Prostate gland (tissue), 2 donors: ENCODE data around the gene RBKS. TPM values are rescaled to one million over a fixed set of nuclear protein-coding genes. Genes with fewer than 3 reads are reported as not detected.
"Not testable (repeated sequence)": the region's sequence is repeated elsewhere in the genome, so short reads cannot be mapped to it uniquely, and the experiment has no call there.

ENCODE experiments used
- DNase-seq: peaks from one replicate; pipeline ENCODE4 v3.0.0-alpha.2; 2019; ENCODE audit warnings: low spot score
- H3K27ac ChIP-seq, 2 donors: fragments of 200-600 bp; sonication (generic); 2 replicates each; pipeline ENCODE4 v1.5.1; 2017 to 2019
- H3K27me3 ChIP-seq: fragments of 200-600 bp; sonication (generic); replicated peaks from 2 replicates; pipeline ENCODE4 v1.5.1; 2019; ENCODE audit not compliant: insufficient read depth
- H3K36me3 ChIP-seq, 2 donors: fragments of 200-600 bp; sonication (generic); 1 replicate in 1 of 2; 2 replicates in 1 of 2; pipeline versions ENCODE4 v1.5.1 to v1.8.1; 2017 to 2019
- H3K4me1 ChIP-seq: fragments of 200-600 bp; sonication (generic); replicated peaks from 2 replicates; pipeline ENCODE4 v1.5.1; 2019
- H3K4me3 ChIP-seq, 2 donors: fragments of 200-600 bp; sonication (generic); 2 replicates each; pipeline ENCODE4 v1.5.1; 2017 to 2019
- H3K9me3 ChIP-seq: fragments of 200-600 bp; sonication (generic); 2 replicates; pipeline ENCODE4 v1.5.1; 2017
- CTCF ChIP-seq, 4 experiments: fragments of 200-600 bp in 2 of 4; fragments of 450-650 bp in 2 of 4; sonication (generic) in 2 of 4; IDR thresholded peaks; 1 replicate in 3 of 4; 2 replicates in 1 of 4; pipeline ENCODE4 v1.5.1; 2016 to 2019; ENCODE audit warnings: antibody characterized with exemption in 4 of 4, mild to moderate bottlenecking in 2 of 4, moderate library complexity in 2 of 4
- POLR2A ChIP-seq: fragments of 450-650 bp; IDR thresholded peaks from one replicate; pipeline ENCODE4 v1.6.1; 2016; ENCODE audit warnings: antibody characterized with exemption, mild to moderate bottlenecking
- POLR2AphosphoS5 ChIP-seq: sonication (generic); formaldehyde crosslinking; IDR thresholded peaks from one replicate; pipeline ENCODE4 v1.6.1; 2017; ENCODE audit warnings: antibody characterized with exemption
- WGBS: methylation state at CpG from one replicate; pipeline ENCODE4 v1.1.5; 2018; 5-methylcytosine and 5-hydroxymethylcytosine counted together
- intact Hi-C: fragments of 100-400 bp; cut with DNase I; formaldehyde crosslinking; loops from one replicate; pipeline ENCODE4 v1.14.2; 2022
- total RNA-seq, 2 donors: library from RNA; depleted of rRNA; stranded (reverse); fragments of >200 nt; gene quantifications; one replicate each; pipeline ENCODE4 v1.1.0, GENCODE V29; 2016

Gene RBKS
- total RNA-seq, 2 donors from 2014 or later = 1.6 to 1.8 TPM

GRCh38 chr2:27869763-27870162, 20.4 kb downstream of the RBKS start:
- no peaks in the 10 kb centered on the region for H3K27me3 ChIP-seq
- 82% methylated on average over 6 of the region's 6 CpGs for WGBS
- H3K9me3 ChIP-seq = no peaks in the 10 kb centered on the region
- DNase-seq = no peak
- intact Hi-C loops = no loop called here
- H3K27ac ChIP-seq = no peak overlapping the region
- H3K36me3 ChIP-seq = no peaks in the 10 kb centered on the region
- H3K4me1 ChIP-seq = no peaks in the 10 kb centered on the region
- no peak overlapping the region for H3K4me3 ChIP-seq
- no peak for TF ChIP-seq CTCF (IDR thresholded peaks at IDR 0.05)
- no peak for TF ChIP-seq POLR2A
- no peak for TF ChIP-seq POLR2AphosphoS5

- Histone ChIP-seq H3K4me1 (no peaks in the 10 kb centered on the region), H3K9me3 (no peaks in the 10 kb centered on the region), H3K36me3 (no peaks in the 10 kb centered on the region), H3K4me3 (no peak overlapping the region), H3K27me3 (no peaks in the 10 kb centered on the region), H3K27ac (no peak overlapping the region)
- TF ChIP-seq POLR2A (no peak), CTCF (IDR thresholded peaks at IDR 0.05) (no peak), POLR2AphosphoS5 (no peak)
- DNase-seq = no peak
- intact Hi-C loops = no loop called here
- 52% methylated on average over 1 of the region's 1 CpG for WGBS
Observed at GRCh38 chr2:27866237-27866636, 23.9 kb downstream of the RBKS start.

- H3K4me1 ChIP-seq, H3K4me3 ChIP-seq, H3K27me3 ChIP-seq, DNase-seq, H3K36me3 ChIP-seq, H3K27ac ChIP-seq, intact Hi-C loops, H3K9me3 ChIP-seq: not testable (repeated sequence)
- WGBS = 95% methylated on average over 5 of the region's 5 CpGs
Observed at GRCh38 chr2:27863955-27864354, 26.2 kb downstream of the RBKS start.

- H3K27ac ChIP-seq = no peak overlapping the region
- H3K4me3 ChIP-seq = no peak overlapping the region
- no peak for DNase-seq
- WGBS = 50% methylated on average over 1 of the region's 1 CpG
- TF ChIP-seq CTCF (IDR thresholded peaks at IDR 0.05) (no peak), POLR2AphosphoS5 (no peak), POLR2A (no peak)
- H3K9me3 ChIP-seq = no peaks in the 10 kb centered on the region
- H3K4me1 ChIP-seq = no peaks in the 10 kb centered on the region
- intact Hi-C loops = no loop called here
- no peaks in the 10 kb centered on the region for H3K36me3 ChIP-seq
- no peaks in the 10 kb centered on the region for H3K27me3 ChIP-seq
Observed at GRCh38 chr2:27863146-27863545, 27.0 kb downstream of the RBKS start.

GRCh38 chr2:27860111-27860510, 30.1 kb downstream of the RBKS start:
- TF ChIP-seq POLR2A (no peak), CTCF (IDR thresholded peaks at IDR 0.05) (no peak), POLR2AphosphoS5 (no peak)
- H3K27me3 ChIP-seq = no peaks in the 10 kb centered on the region
- no peak overlapping the region for H3K27ac ChIP-seq
- DNase-seq = no peak
- no peak overlapping the region for H3K4me3 ChIP-seq
- no peaks in the 10 kb centered on the region for H3K4me1 ChIP-seq
- H3K36me3 ChIP-seq = no peaks in the 10 kb centered on the region
- intact Hi-C loops = no loop called here
- H3K9me3 ChIP-seq = no peaks in the 10 kb centered on the region
